Stimulated activated CD8-positive, alpha-beta memory T cell treated with anti-CD3 and anti-CD28 coated beads, Interleukin-7, amount 100 ng/mL, for 48 hours (primary cell): ENCODE results near the gene PDXK.
"Not testable (repeated sequence)": the region's sequence is repeated elsewhere in the genome, so short reads cannot be mapped to it uniquely, and the experiment has no call there.

ENCODE experiments used
- DNase-seq, 2 donors: peaks; one replicate each; pipeline ENCODE4 v3.0.0-alpha.2; 2020; ENCODE audit warnings: low read depth in 1 of 2; ENCODE audit errors: extremely low read depth in 1 of 2

The PDXK gene

GRCh38 chr21:43718872-43719747, at the start of gene PDXK:
PDXK (plus strand) TSS chr21:43719129; CDS start chr21:43719295, 166 bp downstream.
- DNase-seq, result peak; percentile 51 to 65

- no peak for DNase-seq
Observed at GRCh38 chr21:43669828-43670605, 48.9 kb upstream of the PDXK start.

GRCh38 chr21:43675871-43676270, 43.1 kb upstream of the PDXK start:
- no peak for DNase-seq

GRCh38 chr21:43676391-43676790, 42.5 kb upstream of the PDXK start:
- no peak for DNase-seq

- DNase-seq, result no peak
Observed at GRCh38 chr21:43679951-43680350, 39.0 kb upstream of the PDXK start.

- DNase-seq, result not testable (repeated sequence)
Observed at GRCh38 chr21:43680421-43680820, 38.5 kb upstream of the PDXK start.

- DNase-seq, result no peak
Observed at GRCh38 chr21:43681650-43682049, 37.3 kb upstream of the PDXK start.

GRCh38 chr21:43684424-43684823, 34.5 kb upstream of the PDXK start:
- no peak for DNase-seq

GRCh38 chr21:43686811-43687565, 31.9 kb upstream of the PDXK start:
- no peak for DNase-seq

GRCh38 chr21:43687566-43688399, 31.1 kb upstream of the PDXK start:
- no peak for DNase-seq

- DNase-seq, result no peak
Observed at GRCh38 chr21:43688906-43689305, 30.0 kb upstream of the PDXK start.

- no peak for DNase-seq
Observed at GRCh38 chr21:43689556-43690337, 29.2 kb upstream of the PDXK start.

- DNase-seq, result no peak
Observed at GRCh38 chr21:43690346-43690745, 28.6 kb upstream of the PDXK start.

- DNase-seq, result no peak
Observed at GRCh38 chr21:43691086-43691795, 27.7 kb upstream of the PDXK start.

- DNase-seq, result no peak
Observed at GRCh38 chr21:43691801-43692200, 27.1 kb upstream of the PDXK start.

GRCh38 chr21:43692949-43693348, 26.0 kb upstream of the PDXK start:
- DNase-seq, result no peak

GRCh38 chr21:43693981-43694380, 24.9 kb upstream of the PDXK start:
- no peak for DNase-seq

- DNase-seq, result no peak
Observed at GRCh38 chr21:43694437-43695079, 24.4 kb upstream of the PDXK start.
